Astrocyte (in vitro differentiated cells and primary cell): Measurements from ENCODE around the gene ICOS. TPM values are rescaled to one million over a fixed set of nuclear protein-coding genes. Genes with fewer than 3 reads are reported as not detected.

ENCODE experiments used
- DNase-seq: peaks from one replicate; pipeline ENCODE4 v3.0.0-alpha.2; 2010; ENCODE audit warnings: low read depth
- FAIRE-seq: peaks from 2 replicates; lab custom pipeline; 2011; peaks lifted over from hg19 to GRCh38; lab: Jason Lieb, UNC
- H2AFZ ChIP-seq: 2 replicates; pipeline ENCODE4 v1.6.0; 2012; ENCODE audit warnings: low read depth, low read length, inconsistent platforms
- H3K27ac ChIP-seq: 2 replicates; pipeline ENCODE4 v1.5.1; 2011; ENCODE audit warnings: low read depth, low read length, inconsistent platforms
- H3K27me3 ChIP-seq: 2 replicates; pipeline ENCODE4 v1.6.0; 2011; ENCODE audit warnings: low read length, inconsistent platforms; ENCODE audit not compliant: insufficient read depth
- H3K36me3 ChIP-seq: 2 replicates; pipeline ENCODE4 v1.5.1; 2011; ENCODE audit warnings: low read length, inconsistent platforms; ENCODE audit not compliant: insufficient read depth
- H3K4me1 ChIP-seq: 2 replicates; pipeline ENCODE4 v1.5.1; 2011; ENCODE audit warnings: low read length, inconsistent platforms; ENCODE audit not compliant: insufficient read depth
- H3K4me2 ChIP-seq: 2 replicates; pipeline ENCODE4 v1.6.0; 2012; ENCODE audit warnings: low read length, inconsistent platforms
- H3K4me3 ChIP-seq: 2 replicates; pipeline ENCODE4 v1.5.1; 2011; ENCODE audit warnings: low read depth, mild to moderate bottlenecking, low read length, inconsistent platforms; ENCODE audit not compliant: insufficient read depth
- H3K79me2 ChIP-seq: 2 replicates; pipeline ENCODE4 v1.6.0; 2012; ENCODE audit warnings: mild to moderate bottlenecking, low read length, inconsistent platforms; ENCODE audit not compliant: insufficient read depth
- H3K9ac ChIP-seq: 2 replicates; pipeline ENCODE4 v1.6.0; 2012; ENCODE audit warnings: mild to moderate bottlenecking, low read length, inconsistent platforms
- H3K9me3 ChIP-seq: 2 replicates; pipeline ENCODE4 v1.5.1; 2012; ENCODE audit warnings: low read depth, mild to moderate bottlenecking, low read length, inconsistent platforms; ENCODE audit not compliant: insufficient read depth
- H4K20me1 ChIP-seq: 2 replicates; pipeline ENCODE4 v1.6.0; 2012; ENCODE audit warnings: low read length, inconsistent platforms; ENCODE audit not compliant: insufficient read depth
- H3K27ac Mint-ChIP-seq: one replicate; pipeline ENCODE4 v1.8.0; 2021; ENCODE audit warnings: mild to moderate bottlenecking, mixed read lengths; ENCODE audit not compliant: unreplicated experiment
- H3K27me3 Mint-ChIP-seq: one replicate; pipeline ENCODE4 v1.8.0; 2021; ENCODE audit warnings: low read depth, mixed read lengths; ENCODE audit not compliant: unreplicated experiment
- H3K36me3 Mint-ChIP-seq: one replicate; pipeline ENCODE4 v1.8.0; 2021; ENCODE audit warnings: low read depth, mixed read lengths; ENCODE audit not compliant: unreplicated experiment
- H3K4me1 Mint-ChIP-seq: one replicate; pipeline ENCODE4 v1.8.0; 2021; ENCODE audit warnings: low read depth, mixed read lengths; ENCODE audit not compliant: unreplicated experiment
- H3K4me3 Mint-ChIP-seq: one replicate; pipeline ENCODE4 v1.8.0; 2021; ENCODE audit warnings: mild to moderate bottlenecking, moderate library complexity, mixed read lengths; ENCODE audit not compliant: unreplicated experiment
- H3K9me3 Mint-ChIP-seq: one replicate; pipeline ENCODE4 v1.8.0; 2021; ENCODE audit warnings: mild to moderate bottlenecking, mixed read lengths; ENCODE audit not compliant: unreplicated experiment
- CTCF ChIP-seq: IDR thresholded peaks from 2 replicates; pipeline ENCODE4 v1.5.1; 2011; ENCODE audit warnings: low read depth, mild to moderate bottlenecking, inconsistent platforms, low read length, moderate library complexity; ENCODE audit not compliant: insufficient read depth
- EZH2 ChIP-seq: IDR thresholded peaks from 2 replicates; pipeline ENCODE4 v1.6.1; 2012; ENCODE audit warnings: mild to moderate bottlenecking, low read length, inconsistent platforms; ENCODE audit not compliant: insufficient read depth
- total RNA-seq: library from RNA; stranded (reverse); gene quantifications from 2 replicates; pipeline ENCODE4 v1.2.1, GENCODE V29; 2021

Gene ICOS
- total RNA-seq, 1 donor from 2014 or later, result not detected

- Mint-ChIP-seq H3K9me3 (no peaks in the 10 kb centered on the region), H3K36me3 (no peaks in the 10 kb centered on the region), H3K27me3 (peaks cover 3% of the 10 kb centered on the region), H3K4me1 (peaks cover 6% of the 10 kb centered on the region), H3K27ac (no peak overlapping the region), H3K4me3 (no peak overlapping the region)
- Histone ChIP-seq H3K27me3 (peaks cover 2% of the 10 kb centered on the region), H3K9ac (no peak overlapping the region), H2AFZ (no peak overlapping the region), H3K4me1 (no peaks in the 10 kb centered on the region), H4K20me1 (no peaks in the 10 kb centered on the region), H3K36me3 (no peaks in the 10 kb centered on the region), H3K4me2 (no peak overlapping the region), H3K4me3 (no peak overlapping the region), H3K79me2 (no peaks in the 10 kb centered on the region), H3K9me3 (no peaks in the 10 kb centered on the region), H3K27ac (no peak overlapping the region)
- FAIRE-seq (no peak), DNase-seq (no peak)
- no peak for TF ChIP-seq CTCF
- TF ChIP-seq EZH2, result no peak
Observed at GRCh38 chr2:203934041-203934492, 2.5 kb upstream of the ICOS start.

- Mint-ChIP-seq H3K9me3 (no peaks in the 10 kb centered on the region), H3K4me1 (peaks cover 6% of the 10 kb centered on the region)
- no peak for FAIRE-seq
Observed at GRCh38 chr2:203934711-203935438, 1.7 kb upstream of the ICOS start.

More at GRCh38 chr2:203934711-203935438, 1.7 kb upstream of the ICOS start:
- Histone ChIP-seq H2AFZ (no peak overlapping the region), H3K27ac (no peak overlapping the region), H3K9me3 (no peaks in the 10 kb centered on the region), H3K4me3 (no peak overlapping the region), H3K79me2 (no peaks in the 10 kb centered on the region), H3K27me3 (peaks cover 2% of the 10 kb centered on the region), H3K36me3 (no peaks in the 10 kb centered on the region), H4K20me1 (no peaks in the 10 kb centered on the region), H3K4me2 (no peak overlapping the region), H3K9ac (no peak overlapping the region), H3K4me1 (no peaks in the 10 kb centered on the region)
- DNase-seq, result no peak
- Mint-ChIP-seq H3K36me3 (no peaks in the 10 kb centered on the region), H3K4me3 (no peak overlapping the region), H3K27ac (no peak overlapping the region), H3K27me3 (peaks cover 3% of the 10 kb centered on the region)
- TF ChIP-seq CTCF, result no peak
- no peak for TF ChIP-seq EZH2
